ENCODE measurements around the gene NRAS. TPM values are rescaled to one million over a fixed set of nuclear protein-coding genes. Genes with fewer than 3 reads are reported as not detected.

The NRAS gene
- total RNA-seq, 3 donors from 2014 or later (not counting 1 experiment from before 2014, with no cell fraction given), result 41.1 to 45.7 (median 43.8) TPM

- Histone ChIP-seq H3K4me1 (ENCODE audit: control insufficient read depth, insufficient read depth, low read length) (no peaks in the 10 kb centered on the region), H3K4me3 (ENCODE audit: low read length) (no peak overlapping the region), H3K9me3 (ENCODE audit: control insufficient read depth, insufficient read depth, low read length) (no peaks in the 10 kb centered on the region), H3K36me3 (ENCODE audit: control insufficient read depth, insufficient read depth, low read length) (peaks cover 9% of the 10 kb centered on the region), H3K27ac (ENCODE audit: low read length) (no peak overlapping the region), H3K27me3 (ENCODE audit: control insufficient read depth, insufficient read depth, low read length) (no peaks in the 10 kb centered on the region)
- TF ChIP-seq, protein P1, sequence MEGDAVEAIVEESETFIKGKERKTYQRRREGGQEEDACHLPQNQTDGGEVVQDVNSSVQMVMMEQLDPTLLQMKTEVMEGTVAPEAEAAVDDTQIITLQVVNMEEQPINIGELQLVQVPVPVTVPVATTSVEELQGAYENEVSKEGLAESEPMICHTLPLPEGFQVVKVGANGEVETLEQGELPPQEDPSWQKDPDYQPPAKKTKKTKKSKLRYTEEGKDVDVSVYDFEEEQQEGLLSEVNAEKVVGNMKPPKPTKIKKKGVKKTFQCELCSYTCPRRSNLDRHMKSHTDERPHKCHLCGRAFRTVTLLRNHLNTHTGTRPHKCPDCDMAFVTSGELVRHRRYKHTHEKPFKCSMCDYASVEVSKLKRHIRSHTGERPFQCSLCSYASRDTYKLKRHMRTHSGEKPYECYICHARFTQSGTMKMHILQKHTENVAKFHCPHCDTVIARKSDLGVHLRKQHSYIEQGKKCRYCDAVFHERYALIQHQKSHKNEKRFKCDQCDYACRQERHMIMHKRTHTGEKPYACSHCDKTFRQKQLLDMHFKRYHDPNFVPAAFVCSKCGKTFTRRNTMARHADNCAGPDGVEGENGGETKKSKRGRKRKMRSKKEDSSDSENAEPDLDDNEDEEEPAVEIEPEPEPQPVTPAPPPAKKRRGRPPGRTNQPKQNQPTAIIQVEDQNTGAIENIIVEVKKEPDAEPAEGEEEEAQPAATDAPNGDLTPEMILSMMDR (IDR thresholded peaks at IDR 0.05), result no peak
- peaks cover 2 to 5% of the 10 kb centered on the region in 2 donors for H3K27me3 Mint-ChIP-seq (ENCODE audit: low read depth in 2 of 2)
- H3K36me3 Mint-ChIP-seq, result no peaks in the 10 kb centered on the region
- DNase-seq (no peak), ATAC-seq (no peak)
- H3K9me3 Mint-ChIP-seq, result no peaks in the 10 kb centered on the region
- WGBS (ENCODE audit: insufficient coverage), result no CpG with 5 or more reads among the region's 2 CpGs
- no peak overlapping the region for H3K4me3 Mint-ChIP-seq
- intact Hi-C loops (cut with micrococcal nuclease), result no loop called here
- no peaks in the 10 kb centered on the region for H3K4me1 Mint-ChIP-seq
- H3K27ac Mint-ChIP-seq, result no peak overlapping the region
These were observed 14.6 kb downstream of the NRAS start for GRCh38 chr1:114701931-114702330.

DNA sequence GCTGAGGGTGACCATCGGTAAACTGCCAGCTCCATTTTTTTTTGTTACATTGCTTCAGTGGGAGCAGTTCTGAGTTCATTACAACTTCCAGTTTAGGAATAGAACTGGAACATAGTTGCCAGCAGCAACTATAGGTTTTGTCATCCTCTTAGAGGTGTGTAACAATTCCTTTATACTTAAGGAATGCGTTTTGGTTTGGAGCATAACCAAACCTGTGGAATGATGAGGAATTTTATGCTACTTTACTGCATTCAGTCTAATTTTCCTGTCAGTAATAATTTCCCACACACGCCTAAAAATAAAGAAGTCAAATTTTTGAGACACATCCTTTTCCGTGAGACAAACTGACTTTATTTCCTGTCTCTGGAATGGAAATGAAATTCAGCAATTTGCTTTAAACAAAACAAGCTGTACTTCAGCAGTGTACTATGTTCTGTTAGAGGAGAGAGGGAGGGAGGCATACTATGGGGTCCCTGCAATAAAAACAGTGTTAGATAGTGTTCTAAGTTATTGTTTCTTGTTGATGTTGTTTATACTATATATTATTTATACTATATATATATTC is 16.5 kb downstream of the NRAS start:
- no peaks in the 10 kb centered on the region for H3K4me1 ChIP-seq (ENCODE audit: control insufficient read depth, insufficient read depth, low read length)
- peaks cover 9 to 18% of the 10 kb centered on the region in 2 donors for H3K27me3 Mint-ChIP-seq (ENCODE audit: low read depth in 2 of 2)
- DNase-seq, result no peak
- no peaks in the 10 kb centered on the region for H3K9me3 Mint-ChIP-seq
- H3K27ac Mint-ChIP-seq, result no peak overlapping the region
- TF ChIP-seq, protein P1 (IDR thresholded peaks at IDR 0.05), result no peak
- H3K4me3 ChIP-seq (ENCODE audit: low read length), result no peak overlapping the region
- H3K36me3 ChIP-seq (ENCODE audit: control insufficient read depth, insufficient read depth, low read length), result no peaks in the 10 kb centered on the region
- intact Hi-C loops (cut with micrococcal nuclease), result no loop called here
- H3K4me1 Mint-ChIP-seq, result no peaks in the 10 kb centered on the region
- H3K36me3 Mint-ChIP-seq, result no peaks in the 10 kb centered on the region
- no peaks in the 10 kb centered on the region for H3K27me3 ChIP-seq (ENCODE audit: control insufficient read depth, insufficient read depth, low read length)
- no peaks in the 10 kb centered on the region for H3K9me3 ChIP-seq (ENCODE audit: control insufficient read depth, insufficient read depth, low read length)
- ATAC-seq, result no peak
- WGBS (ENCODE audit: insufficient coverage), result 45% methylated on average over 2 of the region's 4 CpGs
- no peak overlapping the region for H3K4me3 Mint-ChIP-seq
- no peak overlapping the region for H3K27ac ChIP-seq (ENCODE audit: low read length)

- no peak overlapping the region for H3K27ac ChIP-seq (ENCODE audit: low read length)
- no peak for DNase-seq
- intact Hi-C loops (cut with micrococcal nuclease), result no loop called here
- no peaks in the 10 kb centered on the region for H3K36me3 Mint-ChIP-seq
- H3K27me3 ChIP-seq (ENCODE audit: control insufficient read depth, insufficient read depth, low read length), result no peaks in the 10 kb centered on the region
- H3K4me1 ChIP-seq (ENCODE audit: control insufficient read depth, insufficient read depth, low read length), result no peaks in the 10 kb centered on the region
- no peak overlapping the region for H3K4me3 ChIP-seq (ENCODE audit: low read length)
- no peak overlapping the region for H3K27ac Mint-ChIP-seq
- TF ChIP-seq, protein P1 (IDR thresholded peaks at IDR 0.05), result no peak
- no peaks in the 10 kb centered on the region for H3K36me3 ChIP-seq (ENCODE audit: control insufficient read depth, insufficient read depth, low read length)
- H3K4me3 Mint-ChIP-seq, result no peak overlapping the region
- H3K9me3 Mint-ChIP-seq, result no peaks in the 10 kb centered on the region
- no peak for ATAC-seq
- H3K27me3 Mint-ChIP-seq (ENCODE audit: low read depth in 2 of 2), result peaks cover 9 to 20% of the 10 kb centered on the region in 2 donors
- H3K9me3 ChIP-seq (ENCODE audit: control insufficient read depth, insufficient read depth, low read length), result no peaks in the 10 kb centered on the region
- no peaks in the 10 kb centered on the region for H3K4me1 Mint-ChIP-seq
These were observed 19.8 kb downstream of the NRAS start for GRCh38 chr1:114696810-114697209.

- H3K36me3 ChIP-seq (ENCODE audit: control insufficient read depth, insufficient read depth, low read length), result no peaks in the 10 kb centered on the region
- no peak within 1 kb of the TSS for H3K27ac ChIP-seq (ENCODE audit: low read length)
- WGBS (ENCODE audit: insufficient coverage), result 89% methylated on average over 5 of the region's 6 CpGs
- TF ChIP-seq, protein P1 (IDR thresholded peaks at IDR 0.05), result no peak
- Mint-ChIP-seq H3K36me3 (no peaks in the 10 kb centered on the region), H3K27ac (no peak within 1 kb of the TSS), H3K4me3 (no peak within 1 kb of the TSS), H3K27me3 (ENCODE audit: low read depth in 2 of 2) (peaks cover 12 to 20% of the 10 kb centered on the region in 2 donors), H3K4me1 (no peaks in the 10 kb centered on the region), H3K9me3 (no peaks in the 10 kb centered on the region)
- intact Hi-C loops (cut with micrococcal nuclease), result no loop called here
- DNase-seq, result no peak
- H3K4me3 ChIP-seq (ENCODE audit: low read length), result no peak within 1 kb of the TSS
- H3K27me3 ChIP-seq (ENCODE audit: control insufficient read depth, insufficient read depth, low read length), result no peaks in the 10 kb centered on the region
- ATAC-seq, result no peak
- H3K4me1 ChIP-seq (ENCODE audit: control insufficient read depth, insufficient read depth, low read length), result no peaks in the 10 kb centered on the region
- no peaks in the 10 kb centered on the region for H3K9me3 ChIP-seq (ENCODE audit: control insufficient read depth, insufficient read depth, low read length)
These were observed 21.0 kb downstream of the NRAS start, which contains the start of gene AMPD1 for GRCh38 chr1:114695430-114696058. TSS of gene AMPD1 (minus strand) at chr1:114695546. CDS start at chr1:114695471, 75 bp downstream.
